Retinal pigment epithelial cell (primary cell): ENCODE measurements around the gene SUMF1.

Source experiments
- DNase-seq: peaks from one replicate; pipeline ENCODE4 v3.0.0-alpha.2; 2010; ENCODE audit warnings: low read depth
- H3K4me3 ChIP-seq: 2 replicates; pipeline ENCODE4 v1.5.1; 2011; ENCODE audit warnings: mild to moderate bottlenecking, low read length, control low read depth, moderate library complexity
- TF ChIP-seq, protein P1 (sequence below): conservative IDR thresholded peaks from 2 replicates; pipeline ENCODE4 v1.5.1; 2011; ENCODE audit warnings: low read depth, low read length, control low read depth, inconsistent platforms

The SUMF1 gene

DNA sequence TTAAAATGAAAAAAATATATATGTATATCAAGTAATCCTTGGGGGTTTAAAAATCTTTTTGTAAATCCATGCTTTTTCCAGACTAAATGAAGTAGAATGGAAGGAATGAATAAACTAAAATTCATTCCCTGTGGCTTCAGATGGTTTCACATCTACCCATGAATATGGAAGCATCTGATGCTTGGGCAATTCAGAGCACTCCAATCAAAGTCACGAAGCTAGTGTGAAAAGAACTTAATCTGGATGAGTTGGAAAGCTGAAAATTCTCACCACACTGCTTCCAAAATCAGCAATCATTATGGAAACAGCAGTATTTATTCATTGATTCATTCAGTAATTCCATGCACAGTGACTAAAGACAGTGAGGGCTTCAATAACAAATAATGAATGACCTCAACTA is 55.2 kb downstream of the SUMF1 start:
- no peak overlapping the region for H3K4me3 ChIP-seq
- TF ChIP-seq, protein P1, sequence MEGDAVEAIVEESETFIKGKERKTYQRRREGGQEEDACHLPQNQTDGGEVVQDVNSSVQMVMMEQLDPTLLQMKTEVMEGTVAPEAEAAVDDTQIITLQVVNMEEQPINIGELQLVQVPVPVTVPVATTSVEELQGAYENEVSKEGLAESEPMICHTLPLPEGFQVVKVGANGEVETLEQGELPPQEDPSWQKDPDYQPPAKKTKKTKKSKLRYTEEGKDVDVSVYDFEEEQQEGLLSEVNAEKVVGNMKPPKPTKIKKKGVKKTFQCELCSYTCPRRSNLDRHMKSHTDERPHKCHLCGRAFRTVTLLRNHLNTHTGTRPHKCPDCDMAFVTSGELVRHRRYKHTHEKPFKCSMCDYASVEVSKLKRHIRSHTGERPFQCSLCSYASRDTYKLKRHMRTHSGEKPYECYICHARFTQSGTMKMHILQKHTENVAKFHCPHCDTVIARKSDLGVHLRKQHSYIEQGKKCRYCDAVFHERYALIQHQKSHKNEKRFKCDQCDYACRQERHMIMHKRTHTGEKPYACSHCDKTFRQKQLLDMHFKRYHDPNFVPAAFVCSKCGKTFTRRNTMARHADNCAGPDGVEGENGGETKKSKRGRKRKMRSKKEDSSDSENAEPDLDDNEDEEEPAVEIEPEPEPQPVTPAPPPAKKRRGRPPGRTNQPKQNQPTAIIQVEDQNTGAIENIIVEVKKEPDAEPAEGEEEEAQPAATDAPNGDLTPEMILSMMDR: no peak
- DNase-seq: no peak

DNA sequence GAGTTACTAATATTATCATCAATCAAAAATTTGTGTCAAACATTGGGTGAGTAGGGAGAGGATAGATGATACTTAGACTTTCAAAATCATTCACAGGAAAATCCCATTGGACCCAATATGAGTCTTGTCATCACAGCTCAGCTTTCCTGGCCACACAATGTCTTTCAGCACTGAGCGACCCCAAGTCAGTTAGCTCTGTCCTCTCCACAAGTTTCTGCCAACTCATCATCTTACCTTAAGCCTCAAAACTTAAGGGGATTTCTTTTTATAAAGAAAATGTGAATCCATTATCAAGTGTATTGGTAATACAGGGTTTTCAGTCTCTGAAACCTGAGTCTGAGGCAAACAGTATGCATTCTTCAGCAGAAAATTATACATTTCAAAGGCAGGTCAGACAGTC is 55.8 kb downstream of the SUMF1 start:
- no peak overlapping the region for H3K4me3 ChIP-seq
- DNase-seq: no peak
- TF ChIP-seq, protein P1: no peak

DNA sequence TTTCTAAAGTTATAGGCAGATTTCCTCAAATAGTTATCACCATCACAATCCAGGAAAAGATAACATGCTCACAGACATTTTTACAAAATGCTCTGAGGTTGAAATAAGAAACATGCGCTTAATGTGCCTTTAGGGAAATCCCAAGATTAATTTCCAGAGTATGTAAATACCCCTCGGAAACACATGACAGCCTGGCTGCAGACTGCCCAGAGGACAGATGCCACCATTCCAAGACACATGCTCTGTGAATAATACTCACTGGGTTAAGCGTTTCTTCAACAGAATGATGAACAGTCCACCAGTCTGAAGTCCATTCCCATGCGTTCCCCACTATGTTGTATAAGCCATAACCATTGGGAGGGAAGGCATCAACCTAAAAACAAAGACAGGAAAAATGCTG is 56.5 kb downstream of the SUMF1 start:
- DNase-seq: no peak
- H3K4me3 ChIP-seq: no peak overlapping the region
- TF ChIP-seq, protein P1: no peak

DNA sequence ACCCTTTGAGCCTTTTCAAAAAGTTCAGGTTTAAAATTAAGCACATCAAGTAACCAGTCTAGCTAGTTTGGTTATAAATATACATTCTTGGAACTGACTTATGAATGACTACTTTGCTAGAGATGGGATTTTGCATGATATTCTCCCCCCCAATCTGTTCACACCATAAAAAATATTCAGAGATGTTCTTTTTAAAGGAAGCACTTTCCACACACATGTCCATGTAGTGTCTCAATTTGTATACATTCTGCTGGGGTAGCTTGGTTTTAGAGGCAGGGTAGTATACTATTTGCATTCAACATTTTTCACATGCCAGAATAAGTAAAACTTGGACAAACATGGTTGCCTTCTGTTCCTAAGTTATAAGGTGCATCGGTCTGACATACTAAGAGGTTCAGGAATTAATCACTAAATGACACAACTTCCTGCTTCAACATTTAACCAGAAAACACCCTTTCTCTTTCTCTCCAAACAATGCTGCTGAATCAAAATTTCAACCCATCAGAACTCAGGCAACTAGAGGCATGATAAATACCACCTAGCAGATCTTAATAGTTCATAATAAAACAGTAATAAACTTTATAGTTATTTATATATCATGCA is 57.0 kb downstream of the SUMF1 start:
- DNase-seq: no peak
- H3K4me3 ChIP-seq: no peak overlapping the region
- TF ChIP-seq, protein P1: no peak

DNA sequence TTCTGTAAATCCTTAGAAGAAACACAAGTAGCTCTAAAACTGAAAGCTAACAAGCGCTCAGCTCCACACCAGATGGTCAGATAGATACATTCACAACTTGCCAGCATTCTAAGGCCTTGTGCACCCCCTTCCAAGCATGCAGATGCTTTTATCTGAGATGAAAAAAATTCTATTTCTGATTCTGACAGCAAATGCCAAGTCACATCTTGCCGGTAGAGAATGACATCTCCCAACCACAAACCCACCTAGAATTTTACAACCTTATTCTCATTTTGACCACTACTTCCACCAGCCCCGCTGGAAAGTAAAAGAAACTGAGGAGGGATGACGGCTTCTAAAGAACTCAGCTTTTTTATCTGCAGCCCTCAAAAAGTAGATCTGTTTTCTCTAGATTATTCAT is 57.7 kb downstream of the SUMF1 start:
- DNase-seq: no peak
- TF ChIP-seq, protein P1: no peak
- no peak overlapping the region for H3K4me3 ChIP-seq

DNA sequence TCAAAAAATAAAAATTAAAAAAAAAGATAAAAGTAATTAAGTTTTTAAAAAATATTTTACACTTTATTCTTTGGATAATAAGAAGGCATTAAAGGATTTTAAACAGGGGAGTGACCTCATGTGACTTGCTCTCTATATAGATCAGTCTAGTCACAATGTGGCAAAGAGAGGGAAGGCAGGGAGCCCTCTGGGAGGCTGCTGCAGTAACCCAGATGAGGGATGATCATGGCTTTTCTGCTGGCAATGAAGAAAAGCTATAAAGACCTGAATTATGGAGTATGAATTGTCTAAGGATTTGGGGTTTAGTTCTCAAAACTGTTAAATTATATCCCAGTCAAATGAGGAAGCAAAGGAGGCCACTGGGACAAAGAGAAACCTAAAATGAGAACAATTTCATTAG is 58.1 kb downstream of the SUMF1 start:
- TF ChIP-seq, protein P1: no peak
- no peak overlapping the region for H3K4me3 ChIP-seq
- DNase-seq: no peak

DNA sequence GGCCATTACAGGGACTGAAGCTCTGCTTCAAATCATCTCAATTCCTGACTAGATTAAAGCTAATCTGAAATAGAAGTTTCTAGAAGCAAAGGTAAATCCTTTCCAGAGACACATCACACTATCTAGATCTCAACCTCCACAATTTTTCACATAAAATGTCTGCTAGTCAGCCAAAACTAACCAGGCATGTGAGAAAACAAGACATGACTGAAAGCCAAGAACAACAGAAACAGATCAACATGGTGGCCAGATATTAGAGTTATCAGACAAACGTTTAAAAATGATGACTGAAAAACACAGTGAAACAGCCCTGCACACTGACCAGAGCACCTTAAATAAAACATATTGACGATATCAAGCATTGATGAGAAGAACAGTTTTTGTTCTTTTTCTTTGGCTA is 59.1 kb downstream of the SUMF1 start:
- TF ChIP-seq, protein P1: no peak
- DNase-seq: no peak
- H3K4me3 ChIP-seq: no peak overlapping the region
